NCI-H146 treated with DMSO at 0.1 percent for 48 hours (cell line): ENCODE results near the gene CCNYL1.
"Not testable (repeated sequence)": the region's sequence is repeated elsewhere in the genome, so short reads cannot be mapped to it uniquely, and the experiment has no call there.

Experiments used
- DNase-seq: peaks from one replicate; lab custom pipeline; 2025; ENCODE audit not compliant: unreplicated experiment; lab: John Stamatoyannopoulos, UW

CCNYL1 gene

DNA sequence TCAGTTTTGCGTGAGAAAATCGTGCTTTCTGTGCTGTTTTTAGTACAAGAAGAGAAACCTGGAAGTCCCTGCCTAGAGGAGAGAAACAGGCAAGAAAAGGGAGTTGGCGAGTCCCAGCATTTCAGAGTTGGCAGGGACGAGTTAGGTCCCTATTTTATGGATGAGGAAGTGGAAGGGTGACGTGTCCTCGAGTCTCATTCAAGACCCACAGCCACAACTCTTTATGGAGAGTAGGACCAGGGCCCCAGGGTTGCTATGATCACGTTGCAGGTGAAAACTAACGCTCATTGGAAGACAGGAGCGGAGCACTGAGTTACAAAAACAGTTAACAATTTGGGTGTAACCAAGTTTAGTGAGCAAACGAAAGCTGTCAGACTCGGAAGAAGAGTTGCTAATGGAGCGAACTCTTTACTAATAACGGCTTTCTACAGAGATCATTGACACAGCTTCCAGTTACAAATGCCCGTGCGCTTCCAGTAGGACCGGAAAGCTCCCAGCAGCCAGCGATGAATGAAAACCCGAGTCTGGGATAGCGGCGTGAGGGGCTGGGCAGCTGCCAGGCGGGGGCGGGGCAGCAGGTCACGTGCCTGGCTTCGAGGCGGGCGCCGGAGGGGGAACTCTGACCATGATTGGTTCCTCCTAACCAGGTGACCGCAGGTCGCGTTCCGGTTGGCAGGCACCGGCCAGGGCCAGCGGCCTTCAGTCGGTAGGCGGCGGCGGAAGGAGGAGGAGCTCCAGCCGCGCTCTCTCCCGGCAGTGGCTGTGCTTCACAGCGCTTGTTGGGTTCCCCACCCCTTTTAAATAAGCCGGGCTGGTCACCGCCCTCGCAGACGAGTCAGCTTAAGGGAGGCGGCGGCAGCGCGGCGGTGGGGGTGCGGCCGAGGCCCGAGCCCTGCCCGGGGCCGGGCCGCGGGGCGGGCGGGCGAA is at the start of gene CCNYL1:
CCNYL1 (plus strand) TSS at position 827 of the 927 bp plus-strand sequence. CDS start 257 bp downstream, outside the sequence.
- DNase-seq, result peak; percentile 87

DNA sequence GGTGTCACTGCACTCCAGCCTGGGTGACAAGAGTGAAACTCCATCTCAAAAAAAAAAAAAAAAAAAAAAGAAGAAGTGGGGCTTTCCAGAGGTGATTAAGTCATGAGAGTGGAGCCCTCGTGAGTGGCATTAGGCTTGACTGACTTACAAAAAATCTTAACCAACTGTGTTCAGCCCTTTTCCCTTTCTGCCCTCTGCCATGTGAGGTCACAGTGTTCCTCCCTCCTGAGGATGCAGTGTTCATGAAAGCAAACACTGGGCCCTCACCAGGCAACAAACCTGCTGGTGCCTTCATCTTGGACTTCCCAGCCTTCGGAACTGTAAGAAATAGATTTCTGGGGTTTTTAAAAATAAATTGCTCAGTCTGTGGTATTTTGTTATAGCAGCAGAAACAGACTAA is 49.2 kb upstream of the CCNYL1 start:
- no peak for DNase-seq

DNA sequence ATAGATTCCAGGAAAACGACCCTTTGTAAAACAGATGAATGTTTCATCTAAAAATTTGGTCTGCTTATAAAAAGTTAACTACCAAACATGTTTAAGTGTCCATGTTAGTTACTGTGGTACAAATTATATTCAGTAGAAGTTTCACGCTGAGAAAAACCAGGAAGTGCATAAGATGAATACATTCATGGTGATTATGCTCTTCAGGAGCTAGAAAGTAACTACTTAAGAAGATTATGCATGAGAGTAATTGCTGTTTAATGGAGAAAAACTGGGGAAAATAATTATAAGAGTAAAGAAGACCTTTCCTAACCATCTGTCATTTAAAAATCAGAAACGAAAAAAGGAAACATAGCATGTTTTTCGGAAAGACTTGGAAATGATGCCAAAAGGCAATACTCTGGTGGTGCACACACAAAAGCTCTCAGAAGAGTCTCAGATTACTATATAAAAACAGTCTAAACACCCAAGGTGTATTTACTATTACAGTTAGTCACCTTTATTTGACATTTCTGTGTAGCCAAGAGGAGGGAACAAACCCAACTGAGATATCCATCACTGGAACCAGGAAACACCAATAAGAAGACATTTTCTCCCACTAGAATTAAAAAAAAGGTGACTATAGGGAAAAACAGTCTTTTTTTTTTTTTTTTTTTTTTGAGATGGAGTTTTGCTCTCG is 47.4 kb upstream of the CCNYL1 start:
- no peak for DNase-seq

DNA sequence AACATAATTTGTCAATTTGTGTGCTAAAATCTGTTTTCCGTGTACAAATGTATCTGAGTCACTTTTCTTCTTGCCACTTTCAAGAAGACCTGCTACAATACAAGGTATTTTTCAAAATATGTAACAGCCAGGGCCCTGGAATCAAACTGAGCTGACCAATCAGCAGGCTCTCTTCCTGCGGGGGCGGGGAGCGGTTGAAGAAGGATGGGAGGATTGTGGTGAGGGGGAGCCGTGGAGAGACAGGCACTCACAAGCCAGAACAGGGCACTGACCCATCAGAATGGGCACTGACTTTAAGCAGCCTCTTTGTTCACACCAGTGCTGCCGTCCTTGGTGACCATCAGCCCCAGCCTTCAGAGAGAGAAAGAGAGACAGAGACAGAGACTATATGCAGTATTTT is 40.6 kb upstream of the CCNYL1 start:
- no peak for DNase-seq

DNA sequence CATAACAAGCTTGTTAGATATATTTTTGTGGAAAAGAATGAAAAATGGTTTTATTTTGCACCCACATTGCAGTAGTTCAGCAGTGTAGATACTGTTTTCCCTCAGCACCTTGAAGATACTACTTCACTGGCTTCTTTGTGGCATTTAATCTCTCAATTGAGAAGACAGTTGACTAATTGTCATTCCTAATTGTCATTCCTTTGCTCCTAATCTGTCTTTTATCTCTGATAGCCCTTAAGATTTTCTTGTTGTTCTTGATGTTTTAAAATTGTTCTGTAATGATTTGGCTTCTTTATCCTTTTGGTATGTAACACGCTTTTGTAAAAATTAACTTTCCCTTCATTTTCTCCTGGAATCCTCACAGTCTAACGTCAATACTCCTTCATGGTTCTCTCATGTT is 38.0 kb upstream of the CCNYL1 start:
- no peak for DNase-seq

DNA sequence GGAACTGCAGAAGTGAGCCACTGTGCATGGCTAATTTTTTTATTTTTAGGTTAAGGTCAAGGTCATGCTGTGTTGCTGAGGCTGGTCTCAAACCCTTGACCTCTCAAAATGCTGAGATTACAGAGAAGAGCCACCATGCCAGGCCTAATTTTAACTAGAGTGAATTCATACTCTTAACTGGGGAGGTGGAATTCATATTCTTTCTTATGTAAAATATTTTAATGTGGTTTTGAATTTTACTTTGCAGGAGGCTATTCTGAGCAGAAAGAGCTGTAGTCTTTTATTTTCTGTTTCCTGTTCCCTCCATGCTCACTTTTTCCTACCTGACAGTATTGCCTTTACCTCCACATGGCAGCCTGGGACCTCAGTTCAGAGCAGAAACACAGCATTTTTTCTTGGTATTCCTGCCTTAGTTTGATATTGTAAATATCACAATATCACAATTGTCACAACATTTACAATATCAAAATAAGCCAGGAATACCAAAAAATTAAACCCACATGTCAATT is 37.1 kb upstream of the CCNYL1 start:
- no peak for DNase-seq

DNA sequence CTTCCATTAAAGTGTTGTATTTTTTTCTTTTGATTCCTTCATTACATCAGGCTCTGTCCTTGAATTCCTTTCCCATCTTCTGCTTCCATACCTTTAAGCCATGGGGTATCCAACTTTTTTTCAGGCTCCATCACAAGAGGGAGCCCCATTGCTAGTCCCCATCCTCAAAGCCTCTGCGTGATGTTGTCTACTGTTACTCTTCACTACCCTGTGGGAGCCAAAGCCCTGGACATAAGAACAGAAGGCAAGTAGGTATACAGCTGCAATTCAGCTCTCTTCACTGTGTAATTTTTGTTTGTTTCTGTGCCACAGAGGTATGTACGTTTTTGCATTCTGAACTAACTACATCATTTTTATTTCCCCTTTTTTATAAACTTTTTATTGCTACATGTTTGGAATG is 36.6 kb upstream of the CCNYL1 start:
- no peak for DNase-seq

DNA sequence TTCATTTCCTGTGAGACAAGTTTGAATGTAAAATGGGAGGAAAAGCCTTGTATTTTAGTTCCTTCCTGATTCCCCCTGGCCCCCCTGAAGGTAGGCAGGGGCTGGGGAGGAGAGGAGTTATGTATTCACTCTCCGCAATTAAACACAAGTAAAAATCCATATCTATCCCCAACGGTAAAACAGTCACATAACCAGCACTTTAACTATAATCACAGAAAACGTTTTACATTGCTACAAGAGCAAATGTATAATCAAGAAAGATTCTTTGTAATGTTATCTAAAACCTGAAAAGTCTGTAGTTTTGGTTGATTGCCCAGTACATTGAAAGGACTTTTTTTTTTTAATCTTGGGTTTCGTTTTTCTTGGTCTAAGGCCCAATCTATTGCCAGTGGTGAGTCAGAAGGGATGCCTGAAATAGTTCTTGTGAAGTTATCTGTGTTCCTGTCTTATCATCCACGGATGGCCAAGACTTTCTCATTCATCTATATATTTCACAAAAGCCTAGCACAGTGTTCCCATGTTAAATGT is 34.5 kb upstream of the CCNYL1 start:
- no peak for DNase-seq

DNA sequence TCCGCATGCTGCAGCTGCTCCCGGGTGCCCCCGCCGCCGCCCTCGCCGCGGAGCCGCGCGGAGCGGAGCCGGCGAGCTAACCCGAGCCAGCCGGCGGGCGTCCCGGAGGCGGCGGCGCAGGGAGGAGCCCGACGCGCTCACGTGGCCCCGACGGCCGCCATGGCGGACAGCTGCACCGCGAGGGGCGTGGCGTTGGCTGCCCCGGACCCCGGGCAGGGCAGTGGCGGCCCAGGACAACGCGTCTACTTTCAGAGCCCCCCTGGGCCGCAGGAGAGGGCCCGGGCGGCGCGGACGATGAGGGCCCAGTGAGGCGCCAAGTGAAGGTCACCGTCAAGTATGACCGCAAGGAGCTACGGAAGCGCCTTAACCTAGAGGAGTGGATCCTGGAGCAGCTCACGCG is 30.0 kb upstream of the CCNYL1 start:
- DNase-seq, result no peak

DNA sequence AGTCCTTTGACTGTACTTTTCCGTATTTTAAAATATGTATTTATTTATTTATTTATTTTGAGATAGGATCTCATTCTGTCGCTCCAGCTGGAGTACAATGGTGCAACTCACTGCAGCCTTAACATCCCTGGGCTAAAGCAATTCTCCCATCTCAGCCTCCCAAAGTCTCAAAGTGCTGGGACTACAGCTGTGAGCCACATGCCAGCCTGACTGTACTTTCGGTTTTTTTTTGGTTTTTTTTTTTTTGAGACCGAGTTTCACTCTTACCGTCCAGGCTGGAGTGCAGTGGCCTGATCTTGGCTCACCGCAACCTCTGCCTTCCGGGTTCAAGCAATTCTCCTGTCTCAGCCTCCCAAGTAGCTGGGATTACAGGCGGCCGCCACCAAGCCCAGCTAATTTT is 28.9 kb upstream of the CCNYL1 start:
- no peak for DNase-seq

DNA sequence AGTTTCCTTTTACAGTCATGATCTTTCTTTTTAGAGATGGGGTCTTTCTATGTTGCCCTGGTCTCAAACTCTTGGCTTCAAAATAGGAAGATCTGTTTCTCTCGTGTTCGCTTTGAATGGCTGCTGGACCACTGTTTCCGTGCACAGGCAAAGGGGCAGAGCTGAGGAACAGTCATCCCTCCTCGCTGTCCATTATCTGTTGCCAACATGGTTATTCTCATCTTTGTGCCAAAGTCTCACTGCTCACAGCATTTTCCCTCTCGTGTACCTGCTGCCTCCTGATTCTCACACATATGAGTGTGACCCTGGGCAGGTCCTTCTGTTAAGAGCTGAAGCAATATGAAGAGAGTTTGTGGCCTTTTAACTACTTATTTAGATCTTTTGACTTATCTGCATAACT is 28.0 kb upstream of the CCNYL1 start:
- no peak for DNase-seq

DNA sequence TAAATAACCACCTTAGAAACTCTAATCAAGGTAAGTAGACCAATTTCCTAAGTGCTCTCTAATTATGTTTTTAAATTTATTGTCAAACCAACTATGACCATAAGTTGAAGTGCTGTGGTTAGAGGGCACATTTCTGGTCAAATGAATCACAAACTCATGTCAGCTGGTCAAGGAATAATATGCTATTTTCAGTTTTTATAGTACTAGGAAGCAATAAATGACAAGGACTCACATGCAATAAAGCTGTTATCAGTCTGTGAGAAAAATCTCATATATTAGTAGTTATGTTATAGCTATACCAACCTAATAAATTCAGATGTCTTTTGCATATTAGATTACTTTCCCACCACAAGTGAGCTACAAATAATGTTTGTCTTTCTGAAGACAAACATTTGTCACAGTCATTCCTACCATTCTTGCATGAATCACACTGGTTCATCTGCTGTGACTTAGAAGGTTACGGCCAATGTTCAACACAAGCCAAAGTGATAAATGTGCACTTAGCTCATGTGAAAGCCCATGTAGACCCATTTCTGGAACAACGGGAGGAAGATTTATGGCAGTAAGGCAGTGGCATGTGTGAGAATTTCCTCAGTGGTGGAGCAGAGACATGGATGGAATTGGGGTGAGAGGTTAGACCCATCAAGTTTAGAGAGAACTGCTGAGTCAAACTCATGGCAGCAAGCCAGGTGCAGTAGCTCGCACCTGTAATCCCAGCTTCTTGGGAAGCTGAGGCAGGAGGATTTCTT is 27.4 kb upstream of the CCNYL1 start:
- DNase-seq, result no peak

DNA sequence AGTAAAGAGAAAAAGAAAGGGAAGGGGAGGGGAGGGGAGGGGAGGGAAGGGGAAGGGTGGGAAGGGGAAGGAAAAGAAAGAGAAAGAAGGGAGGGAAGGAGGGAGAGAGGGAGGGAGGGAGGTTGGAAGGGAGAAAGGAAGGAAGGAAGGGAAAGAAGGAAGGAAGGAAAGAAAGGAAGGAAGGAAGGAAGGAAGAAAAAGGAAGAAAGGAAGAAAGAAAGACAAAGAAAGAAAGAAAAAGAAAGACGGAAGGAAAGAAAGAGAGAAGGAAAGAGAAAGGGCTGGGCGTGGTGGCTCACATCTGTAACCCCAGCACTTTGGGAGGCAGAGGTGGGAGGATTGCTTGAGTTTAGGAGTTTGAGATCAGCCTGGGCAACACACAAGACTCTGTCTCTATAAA is 24.6 kb upstream of the CCNYL1 start:
- DNase-seq, result no peak

DNA sequence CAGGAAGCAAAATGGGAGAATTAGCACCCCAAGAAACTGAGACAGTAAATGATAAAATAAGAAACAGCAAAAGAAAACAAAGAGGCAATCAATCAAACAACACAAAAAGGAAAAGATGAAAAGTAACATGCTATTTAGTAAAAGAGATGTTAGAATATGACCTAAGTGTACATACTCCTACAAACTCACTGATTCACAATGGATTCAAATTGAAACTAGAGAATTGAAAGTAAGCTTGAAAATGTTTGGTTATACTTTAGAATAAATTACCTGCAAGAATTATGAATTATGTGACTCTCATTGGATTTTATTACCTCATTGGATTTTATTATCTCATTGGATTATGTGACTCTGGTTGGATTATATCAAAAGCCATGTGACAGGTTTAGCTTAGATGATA is 22.8 kb upstream of the CCNYL1 start:
- no peak for DNase-seq

DNA sequence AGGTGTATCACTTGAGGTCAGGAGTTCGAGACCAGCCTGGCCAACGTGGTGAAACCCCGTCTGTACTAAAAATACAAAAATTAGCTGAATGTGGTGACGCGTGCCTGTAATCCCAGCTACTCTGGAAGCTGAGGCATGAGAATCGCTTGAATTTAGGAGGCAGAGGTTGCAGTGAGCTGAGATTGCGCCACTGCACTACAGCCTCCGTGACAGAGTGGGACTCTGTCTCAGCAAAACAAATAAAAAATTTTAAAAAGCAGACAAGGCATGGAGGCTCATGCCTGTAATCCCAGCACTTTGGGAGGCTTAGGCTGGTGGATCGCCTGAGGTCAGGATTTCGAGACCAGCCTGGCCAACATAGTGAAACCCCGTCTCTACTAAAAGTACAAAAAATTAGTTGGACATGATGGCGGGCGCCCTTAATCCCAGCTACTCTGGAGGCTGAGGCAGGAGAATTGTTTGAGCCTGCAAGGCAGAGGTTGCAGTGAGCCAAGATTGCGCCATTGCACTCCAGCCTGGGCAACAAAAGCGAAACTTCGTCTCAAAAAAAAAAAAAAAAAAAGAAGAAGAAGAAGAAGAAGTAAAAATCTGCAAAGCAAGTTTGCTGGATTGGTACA is 20.5 kb upstream of the CCNYL1 start:
- DNase-seq, result not testable (repeated sequence)

DNA sequence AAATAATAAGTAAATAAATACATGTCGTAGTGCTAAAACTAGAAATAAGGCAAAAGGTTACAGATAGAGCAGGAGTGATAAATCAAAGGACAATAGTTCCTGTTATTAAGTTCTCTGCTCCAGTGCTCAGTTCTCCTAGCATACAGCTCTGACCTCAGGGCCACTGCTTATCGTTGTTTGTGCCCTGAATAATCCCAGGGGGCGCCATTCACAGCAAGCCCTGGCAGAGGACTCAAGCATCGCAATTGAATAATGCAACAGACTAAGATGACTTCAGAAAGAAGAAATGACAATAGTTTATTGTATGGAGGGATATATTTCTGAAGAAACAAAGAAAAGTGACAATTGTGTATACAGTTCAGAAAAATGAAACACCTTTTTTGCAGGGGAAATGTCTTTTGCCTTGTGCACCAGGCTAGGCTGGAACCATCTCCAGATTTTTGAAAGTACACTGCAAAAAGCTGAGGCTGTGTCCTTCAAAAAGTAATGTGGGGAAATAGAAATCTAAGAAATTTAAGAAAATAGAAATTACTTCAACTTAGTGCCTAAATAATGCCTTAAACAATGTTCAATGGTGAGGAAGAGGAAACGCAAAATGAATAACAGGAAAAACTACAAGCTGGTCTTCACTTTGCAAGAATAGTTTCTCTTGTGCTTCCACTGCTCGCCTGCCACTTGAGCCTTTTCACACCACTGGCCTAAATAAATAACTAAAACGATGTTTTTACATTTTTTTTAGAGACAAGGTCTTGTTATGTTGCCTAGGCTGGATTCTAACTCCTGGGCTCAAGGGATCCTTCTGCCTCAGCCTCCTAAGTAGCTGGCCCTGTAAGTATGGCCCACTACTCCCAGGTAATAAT is 19.0 kb upstream of the CCNYL1 start:
- no peak for DNase-seq

DNA sequence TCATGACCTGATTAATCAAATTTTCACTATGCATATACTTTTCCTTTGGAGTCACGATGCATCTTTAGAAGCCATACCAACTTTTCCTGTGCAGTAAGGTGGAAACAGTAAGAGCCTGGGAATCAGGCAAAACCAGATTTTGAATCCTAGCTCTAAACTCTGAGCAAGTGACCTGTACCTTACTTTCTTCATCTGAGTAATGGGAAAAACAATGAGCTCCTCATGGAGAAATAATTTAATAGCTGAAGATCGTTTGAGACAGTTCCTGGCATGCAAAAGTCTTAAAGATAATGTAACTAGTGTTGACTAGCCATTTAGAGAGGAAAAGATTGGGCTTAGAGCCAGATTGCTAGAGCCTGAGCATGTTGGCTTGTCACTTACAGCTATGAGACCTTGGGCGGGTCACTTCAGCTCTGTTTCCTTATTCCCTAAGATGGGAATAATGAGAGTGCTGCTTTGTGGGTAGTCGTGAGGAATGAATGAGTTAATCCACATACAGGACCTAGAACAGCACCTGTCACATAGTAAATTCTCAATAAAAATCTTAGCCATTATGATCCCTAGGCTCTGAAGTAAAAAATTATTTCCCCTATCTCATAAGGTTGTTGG is 17.7 kb upstream of the CCNYL1 start:
- DNase-seq, result no peak

DNA sequence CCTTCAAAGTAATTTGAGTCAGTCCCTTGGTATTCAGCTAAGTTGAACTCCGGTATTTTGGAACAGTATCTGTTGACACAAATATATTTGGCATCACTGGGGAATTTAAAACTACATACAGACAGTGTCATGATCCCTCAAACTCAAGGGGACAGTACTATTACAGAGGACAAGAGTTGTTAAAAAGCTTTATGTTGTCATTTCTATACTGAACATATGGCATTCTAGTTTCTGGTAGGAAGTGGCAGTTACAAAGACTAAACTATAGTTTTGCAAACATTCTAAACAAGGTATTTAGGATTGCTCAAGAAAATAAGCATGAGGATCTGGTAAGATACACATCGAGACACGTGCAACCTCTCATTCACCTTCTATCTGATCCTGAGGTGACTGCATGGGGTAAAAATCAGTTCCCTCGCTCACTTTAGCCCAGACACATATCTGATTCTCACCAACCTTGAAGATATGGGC is 16.6 kb upstream of the CCNYL1 start:
- no peak for DNase-seq

DNA sequence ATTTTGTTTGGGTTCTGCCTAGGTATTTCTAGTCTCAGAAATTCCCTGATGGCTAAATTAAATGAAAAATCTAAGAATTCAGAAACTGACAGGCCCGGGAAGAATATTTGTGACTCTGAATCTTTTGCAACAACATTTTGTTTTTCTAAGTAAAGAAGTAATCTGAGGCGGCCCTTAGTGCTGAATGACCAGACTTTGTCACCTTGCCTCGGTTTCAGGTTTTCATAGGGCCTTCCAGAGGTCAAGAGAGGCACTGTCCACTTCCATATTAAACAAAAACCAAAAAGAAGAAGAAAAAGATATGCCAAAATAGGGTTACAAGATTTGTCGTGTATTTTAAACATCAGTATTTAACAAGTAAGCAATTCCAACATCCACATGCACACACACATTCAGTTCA is 16.1 kb upstream of the CCNYL1 start:
- DNase-seq, result no peak
